IMR-90 (cell line): ENCODE measurements around the gene ANKRD6. TPM values are rescaled to one million over a fixed set of nuclear protein-coding genes. Genes with fewer than 3 reads are reported as not detected.

ENCODE experiments used
- ATAC-seq: fragments of 200-7000 bp; cut with Tn5 transposase; 2 replicates; pipeline ENCODE4 v1.9.1; 2020; ENCODE audit warnings: low read depth, mild to moderate bottlenecking, moderate library complexity
- BruUV-seq: library from RNA; stranded (reverse); fragments of 400-500 nt; replicated peaks from 2 replicates; lab custom pipeline; 2021; lab: Mats Ljungman, UMichigan
- CTCF ChIA-PET: fragments of 300-600 bp; formaldehyde crosslinking; extraction: SDS; loops from one replicate; lab custom pipeline; 2021; ENCODE audit warnings: antibody characterized with exemption; lab: Yijun Ruan, JAX
- POLR2A ChIA-PET: fragments of 300-600 bp; sonication (Branson Sonifier 250); formaldehyde crosslinking; loops from one replicate; lab custom pipeline; 2022; ENCODE audit warnings: antibody characterized with exemption; ENCODE audit not compliant: unreplicated experiment; lab: Charles Lee
- DNase-seq: peaks from one replicate; pipeline ENCODE4 v3.0.0; 2013
- H2AFZ ChIP-seq: replicated peaks from 2 replicates; pipeline ENCODE3; 2013; ENCODE audit warnings: low read length, mild to moderate bottlenecking; ENCODE audit not compliant: poor library complexity
- H2AK5ac ChIP-seq: 2 replicates; pipeline ENCODE4 v1.6.1; 2013; ENCODE audit warnings: low read depth, low read length, inconsistent platforms
- H2AK9ac ChIP-seq: replicated peaks from 2 replicates; pipeline ENCODE3; 2013; ENCODE audit warnings: mild to moderate bottlenecking, low read depth, low read length, moderate library complexity; ENCODE audit not compliant: poor library complexity
- H2BK120ac ChIP-seq: 2 replicates; pipeline ENCODE4 v1.6.1; 2013; ENCODE audit warnings: low read depth, low read length, inconsistent platforms
- H2BK15ac ChIP-seq: 3 replicates; pipeline ENCODE4 v1.6.1; 2013; ENCODE audit warnings: low read depth, low read length, inconsistent platforms
- H2BK20ac ChIP-seq: 2 replicates; pipeline ENCODE4 v1.6.1; 2013; ENCODE audit warnings: low read depth, mild to moderate bottlenecking, inconsistent platforms, low read length, moderate library complexity
- H2BK5ac ChIP-seq: 2 replicates; pipeline ENCODE4 v1.6.1; 2013; ENCODE audit warnings: mild to moderate bottlenecking, low read depth, low read length, inconsistent platforms; ENCODE audit not compliant: poor library complexity, severe bottlenecking
- H3K14ac ChIP-seq: replicated peaks from 2 replicates; pipeline ENCODE4 v1.6.1; 2013; ENCODE audit warnings: low read depth, low read length, inconsistent platforms
- H3K18ac ChIP-seq: 2 replicates; pipeline ENCODE4 v1.6.1; 2013; ENCODE audit warnings: low read depth, low read length, control low read depth
- H3K23ac ChIP-seq: 2 replicates; pipeline ENCODE4 v1.6.1; 2013; ENCODE audit warnings: low read depth, low read length, inconsistent platforms
- H3K27ac ChIP-seq: 2 replicates; pipeline ENCODE4 v1.5.1; 2013; ENCODE audit warnings: mild to moderate bottlenecking, control low read depth, low read length; ENCODE audit not compliant: insufficient read depth
- H3K27me3 ChIP-seq: 2 replicates; pipeline ENCODE4 v1.6.1; 2013; ENCODE audit warnings: low read length; ENCODE audit not compliant: control insufficient read depth, insufficient read depth
- H3K36me3 ChIP-seq: 2 replicates; pipeline ENCODE4 v1.6.1; 2013; ENCODE audit warnings: low read length, mixed read lengths; ENCODE audit not compliant: control insufficient read depth, insufficient read depth
- H3K4ac ChIP-seq: 2 replicates; pipeline ENCODE4 v1.6.1; 2013; ENCODE audit warnings: low read depth, low read length, inconsistent platforms
- H3K4me1 ChIP-seq: 2 replicates; pipeline ENCODE4 v1.6.1; 2013; ENCODE audit warnings: low read length, mixed read lengths; ENCODE audit not compliant: control insufficient read depth, insufficient read depth
- H3K4me2 ChIP-seq: 2 replicates; pipeline ENCODE4 v1.6.1; 2013; ENCODE audit warnings: low read depth, mild to moderate bottlenecking, control low read depth, low read length, moderate library complexity
- H3K4me3 ChIP-seq: 2 replicates; pipeline ENCODE4 v1.5.1; 2013; ENCODE audit warnings: low read depth, mild to moderate bottlenecking, control low read depth, low read length, moderate library complexity; ENCODE audit not compliant: insufficient read depth
- H3K56ac ChIP-seq: 2 replicates; pipeline ENCODE4 v1.6.1; 2013; ENCODE audit warnings: low read length, inconsistent platforms; ENCODE audit not compliant: insufficient read depth; ENCODE audit errors: extremely low read depth
- H3K79me1 ChIP-seq, 2 experiments: 2 replicates each; pipeline ENCODE4 v1.6.1; 2013; ENCODE audit warnings: low read length in 2 of 2, inconsistent platforms in 1 of 2, low read depth in 1 of 2
- H3K9ac ChIP-seq: 2 replicates; pipeline ENCODE4 v1.6.1; 2013; ENCODE audit warnings: low read depth, low read length, control low read depth
- H3K9me1 ChIP-seq: 2 replicates; pipeline ENCODE4 v1.6.1; 2013; ENCODE audit warnings: low read length, inconsistent platforms; ENCODE audit not compliant: insufficient read depth
- H3K9me3 ChIP-seq: 2 replicates; pipeline ENCODE4 v1.6.1; 2013; ENCODE audit warnings: low read length; ENCODE audit not compliant: control insufficient read depth, insufficient read depth
- H4K20me1 ChIP-seq: 2 replicates; pipeline ENCODE4 v1.6.1; 2013; ENCODE audit warnings: low read length, inconsistent platforms; ENCODE audit not compliant: insufficient read depth
- H4K5ac ChIP-seq: 2 replicates; pipeline ENCODE4 v1.6.1; 2013; ENCODE audit warnings: mild to moderate bottlenecking, low read depth, low read length, control low read depth
- H4K8ac ChIP-seq, 2 experiments: 2 replicates each; pipeline ENCODE4 v1.6.1; 2013; ENCODE audit warnings: low read depth in 2 of 2, low read length in 2 of 2, control low read depth in 1 of 2, inconsistent platforms in 1 of 2
- H4K91ac ChIP-seq: 2 replicates; pipeline ENCODE4 v1.6.1; 2013; ENCODE audit warnings: low read depth, low read length, inconsistent platforms; ENCODE audit not compliant: insufficient read depth
- CEBPB ChIP-seq: IDR thresholded peaks from 2 replicates; pipeline ENCODE4 v1.6.1; 2012; ENCODE audit warnings: low read depth, low read length, improper control_type of control experiment
- CHD1 ChIP-seq: IDR thresholded peaks from 2 replicates; pipeline ENCODE4 v1.6.1; 2012; ENCODE audit warnings: low read depth, low read length, improper control_type of control experiment
- MAFK ChIP-seq: IDR thresholded peaks from 2 replicates; pipeline ENCODE4 v1.6.1; 2012; ENCODE audit warnings: low read depth, low read length, improper control_type of control experiment
- NFE2L2 ChIP-seq: fragments of 150-350 bp; IDR thresholded peaks from 2 replicates; pipeline ENCODE4 v1.6.1; 2016; ENCODE audit warnings: low read depth, mild to moderate bottlenecking, low read length
- RCOR1 ChIP-seq: IDR thresholded peaks from 2 replicates; pipeline ENCODE4 v1.6.1; 2012; ENCODE audit warnings: mild to moderate bottlenecking, low read length, improper control_type of control experiment; ENCODE audit not compliant: insufficient replicate concordance
- RFX5 ChIP-seq: IDR thresholded peaks from 2 replicates; pipeline ENCODE4 v1.8.0; 2012; ENCODE audit warnings: low read depth, mild to moderate bottlenecking, low read length, moderate library complexity
- SMC3 ChIP-seq: fragments of 150-350 bp; IDR thresholded peaks from 2 replicates; pipeline ENCODE4 v1.6.1; 2016; ENCODE audit warnings: low read depth, mild to moderate bottlenecking, antibody characterized with exemption, low read length, moderate library complexity
- WGBS, 2 experiments: methylation state at CpG; one replicate each; pipeline versions ENCODE4 v1.1.5 to v1.1.7; 2013; ENCODE audit warnings: missing lambda C conversion rate in 2 of 2; ENCODE audit not compliant: insufficient read length in 1 of 2; ENCODE audit errors: extremely low coverage in 2 of 2; 5-methylcytosine and 5-hydroxymethylcytosine counted together
- dilution Hi-C: fragments of 300-500 bp; cut with HindIII; formaldehyde crosslinking; loops from one replicate; pipeline ENCODE4 v1.14.3; 2018; ENCODE audit warnings: low sequenced_read_pairs; ENCODE audit not compliant: unreplicated experiment
- in situ Hi-C: fragments of 300-500 bp; cut with MboI; formaldehyde crosslinking; loops from 3 replicates; pipeline ENCODE4 v1.14.3; 2019; ENCODE audit warnings: low sequenced_read_pairs, inconsistent platforms, mixed read lengths
- intact Hi-C: fragments of 100-400 bp; cut with micrococcal nuclease; formaldehyde crosslinking; loops from 2 replicates; pipeline ENCODE4 v1.10.0; 2022
- polyA plus RNA-seq, 3 experiments: library from polyadenylated mRNA; depleted of rRNA; stranded (reverse); fragments of >200 nt; gene quantifications; 2 replicates each; pipeline ENCODE4 v1.2.3, GENCODE V29; 2012; ENCODE audit warnings: low replicate concordance in 1 of 3
- total RNA-seq: library from RNA; depleted of rRNA; stranded (reverse); fragments of >200 nt; gene quantifications from 2 replicates; pipeline ENCODE4 v1.2.3, GENCODE V29; 2012

The ANKRD6 gene
- total and polyA plus RNA-seq, 2 of the 4 experiments (the other 2 are of a cell fraction), result 0.12 to 0.18 TPM

GRCh38 chr6:89583559-89583958, 150.6 kb downstream of the ANKRD6 start:
- H2BK15ac ChIP-seq, result no peak overlapping the region
- H4K5ac ChIP-seq, result no peak overlapping the region
- no peaks in the 10 kb centered on the region for H4K20me1 ChIP-seq
- no peak overlapping the region for H2AFZ ChIP-seq
- POLR2A ChIA-PET, result no interaction called here
- TF ChIP-seq SMC3 (no peak), CHD1 (no peak), CEBPB (no peak), NFE2L2 (no peak), RCOR1 (no peak), RFX5 (no peak), MAFK (no peak)
- no peak overlapping the region for H3K4ac ChIP-seq
- no peak overlapping the region for H2BK5ac ChIP-seq
- no peak overlapping the region for H3K9ac ChIP-seq
- H3K23ac ChIP-seq, result no peak overlapping the region
- no peak overlapping the region for H2BK20ac ChIP-seq
- H4K8ac ChIP-seq, result no peak overlapping the region
- H3K18ac ChIP-seq, result no peak overlapping the region
- in situ Hi-C loops, result no loop called here
- DNase-seq, result no peak
- H3K27me3 ChIP-seq, result peaks cover 3% of the 10 kb centered on the region; the same call in 1 of the 2 replicates
- H3K4me1 ChIP-seq, result no peaks in the 10 kb centered on the region
- no peak overlapping the region for H2BK120ac ChIP-seq
- no peak overlapping the region for H3K4me2 ChIP-seq
- no peak overlapping the region for H3K4me3 ChIP-seq
- dilution Hi-C loops, result no loop called here
- no TSS peak for BruUV-seq
- H3K9me1 ChIP-seq, result no peaks in the 10 kb centered on the region
- H4K91ac ChIP-seq, result no peak overlapping the region
- intact Hi-C loops, result no loop called here
- H3K36me3 ChIP-seq, result no peaks in the 10 kb centered on the region
- no peaks in the 10 kb centered on the region for H3K79me1 ChIP-seq
- H3K9me3 ChIP-seq, result no peaks in the 10 kb centered on the region
- no peak for ATAC-seq
- H2AK5ac ChIP-seq, result no peak overlapping the region
- H2AK9ac ChIP-seq, result no peak overlapping the region
- H3K56ac ChIP-seq, result no peak overlapping the region
- CTCF ChIA-PET, result no interaction called here
- WGBS, 2 experiments, result no CpG with 5 or more reads among the region's 2 CpGs
- no peak overlapping the region for H3K14ac ChIP-seq
- no peak overlapping the region for H3K27ac ChIP-seq
